ENCODE measurements around the gene AP3M1.

DNA sequence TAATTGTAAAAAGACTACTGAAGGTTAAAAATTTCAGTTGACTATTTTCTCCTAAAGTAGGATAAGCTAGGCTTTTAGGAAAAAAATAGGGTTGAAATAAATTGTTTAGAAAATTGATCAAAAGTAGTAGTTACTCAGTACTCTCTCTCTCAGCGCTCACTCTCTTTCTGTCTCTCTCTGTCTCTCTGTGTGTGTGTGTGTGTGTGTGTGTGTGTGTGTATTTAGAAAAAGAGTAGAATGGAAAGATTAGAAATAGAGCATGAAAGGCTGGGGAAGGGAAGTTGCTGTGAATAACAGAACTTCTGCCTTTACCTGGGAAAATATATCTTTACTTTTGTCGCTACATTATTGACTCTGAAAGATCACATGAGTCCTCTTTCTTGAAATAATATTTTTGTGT, 21.0 kb upstream of the AP3M1 start:
- TF ChIP-seq, protein P1, sequence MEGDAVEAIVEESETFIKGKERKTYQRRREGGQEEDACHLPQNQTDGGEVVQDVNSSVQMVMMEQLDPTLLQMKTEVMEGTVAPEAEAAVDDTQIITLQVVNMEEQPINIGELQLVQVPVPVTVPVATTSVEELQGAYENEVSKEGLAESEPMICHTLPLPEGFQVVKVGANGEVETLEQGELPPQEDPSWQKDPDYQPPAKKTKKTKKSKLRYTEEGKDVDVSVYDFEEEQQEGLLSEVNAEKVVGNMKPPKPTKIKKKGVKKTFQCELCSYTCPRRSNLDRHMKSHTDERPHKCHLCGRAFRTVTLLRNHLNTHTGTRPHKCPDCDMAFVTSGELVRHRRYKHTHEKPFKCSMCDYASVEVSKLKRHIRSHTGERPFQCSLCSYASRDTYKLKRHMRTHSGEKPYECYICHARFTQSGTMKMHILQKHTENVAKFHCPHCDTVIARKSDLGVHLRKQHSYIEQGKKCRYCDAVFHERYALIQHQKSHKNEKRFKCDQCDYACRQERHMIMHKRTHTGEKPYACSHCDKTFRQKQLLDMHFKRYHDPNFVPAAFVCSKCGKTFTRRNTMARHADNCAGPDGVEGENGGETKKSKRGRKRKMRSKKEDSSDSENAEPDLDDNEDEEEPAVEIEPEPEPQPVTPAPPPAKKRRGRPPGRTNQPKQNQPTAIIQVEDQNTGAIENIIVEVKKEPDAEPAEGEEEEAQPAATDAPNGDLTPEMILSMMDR (IDR thresholded peaks at IDR 0.05): no peak
- no peak for TF ChIP-seq POLR2A (IDR thresholded peaks at IDR 0.05; ENCODE audit: low read depth)
